ENCODE data around the gene ST8SIA5.

Gene ST8SIA5

GRCh38 chr18:46668135-46668534, 88.7 kb downstream of the ST8SIA5 start:
- TF ChIP-seq CTCF (conservative IDR thresholded peaks at IDR 0.05; ENCODE audit: low read depth, low read length): no peak
- no peak for DNase-seq (ENCODE audit: low read depth)

GRCh38 chr18:46663539-46663938, 93.3 kb downstream of the ST8SIA5 start:
- TF ChIP-seq CTCF (conservative IDR thresholded peaks at IDR 0.05; ENCODE audit: low read depth, low read length): no peak
- no peak for DNase-seq (ENCODE audit: low read depth)

More at GRCh38 chr18:46668135-46668534, 88.7 kb downstream of the ST8SIA5 start:
- no peak overlapping the region for H3K4me3 ChIP-seq (ENCODE audit: low read depth, low read length)

GRCh38 chr18:46660957-46661749, 95.7 kb downstream of the ST8SIA5 start:
- TF ChIP-seq CTCF (conservative IDR thresholded peaks at IDR 0.05; ENCODE audit: low read depth, low read length): no peak
- peak; percentile 43 for DNase-seq (ENCODE audit: low read depth)
- no peak overlapping the region for H3K4me3 ChIP-seq (ENCODE audit: low read depth, low read length)

More at GRCh38 chr18:46663539-46663938, 93.3 kb downstream of the ST8SIA5 start:
- H3K4me3 ChIP-seq (ENCODE audit: low read depth, low read length): no peak overlapping the region

- H3K4me3 ChIP-seq (ENCODE audit: low read depth, low read length): no peak overlapping the region
- no peak for DNase-seq (ENCODE audit: low read depth)
- TF ChIP-seq CTCF (conservative IDR thresholded peaks at IDR 0.05; ENCODE audit: low read depth, low read length): no peak
Observed at GRCh38 chr18:46659484-46659883, 97.4 kb downstream of the ST8SIA5 start.

GRCh38 chr18:46657115-46657955, 99.5 kb downstream of the ST8SIA5 start, which contains the start of gene LOXHD1:
TSS of gene LOXHD1 (minus strand) at chr18:46657220. CDS start at chr18:46657033, 187 bp downstream.
- H3K4me3 ChIP-seq (ENCODE audit: low read depth, low read length): no peak within 1 kb of the TSS
- TF ChIP-seq CTCF (conservative IDR thresholded peaks at IDR 0.05; ENCODE audit: low read depth, low read length): no peak
- no peak for DNase-seq (ENCODE audit: low read depth)

GRCh38 chr18:46656326-46657114, 100.3 kb downstream of the ST8SIA5 start:
- no peak overlapping the region for H3K4me3 ChIP-seq (ENCODE audit: low read depth, low read length)
- DNase-seq (ENCODE audit: low read depth): no peak
- TF ChIP-seq CTCF (conservative IDR thresholded peaks at IDR 0.05; ENCODE audit: low read depth, low read length): no peak

Data from choroid plexus epithelial cell (primary cell).